Type B pancreatic cell (in vitro differentiated cells): Measurements from ENCODE around the gene DPYSL3. TPM values are rescaled to one million over a fixed set of nuclear protein-coding genes. Genes with fewer than 3 reads are reported as not detected.
A peak's percentile ranks its signal among the peaks of the same experiment; 100 is the strongest.
"Not testable (repeated sequence)": the region's sequence is repeated elsewhere in the genome, so short reads cannot be mapped to it uniquely, and the experiment has no call there.

Source experiments
- DNase-seq: peaks from one replicate; pipeline ENCODE4 v3.0.0; 2021; ENCODE audit warnings: mixed read lengths; ENCODE audit not compliant: unreplicated experiment; ENCODE audit errors: extremely low spot score
- H3K27ac Mint-ChIP-seq: 2 replicates; pipeline ENCODE4 v1.8.0; 2021; ENCODE audit warnings: mild to moderate bottlenecking, mixed read lengths
- H3K27me3 Mint-ChIP-seq: 2 replicates; pipeline ENCODE4 v1.8.0; 2021; ENCODE audit warnings: mixed read lengths
- H3K36me3 Mint-ChIP-seq: 2 replicates; pipeline ENCODE4 v1.8.0; 2021; ENCODE audit warnings: mixed read lengths
- H3K4me1 Mint-ChIP-seq: one replicate; pipeline ENCODE4 v1.8.0; 2021; ENCODE audit warnings: mixed read lengths; ENCODE audit not compliant: unreplicated experiment
- H3K4me3 Mint-ChIP-seq: 2 replicates; pipeline ENCODE4 v1.8.0; 2021; ENCODE audit warnings: mild to moderate bottlenecking, mixed read lengths
- H3K9me3 Mint-ChIP-seq: 2 replicates; pipeline ENCODE4 v1.8.0; 2021; ENCODE audit warnings: mixed read lengths
- CTCF ChIP-seq: fragments of 200-600 bp; sonication (generic); conservative IDR thresholded peaks from 2 replicates; pipeline ENCODE4 v1.5.0; 2021; ENCODE audit warnings: antibody characterized with exemption, mild to moderate bottlenecking
- total RNA-seq: library from RNA; stranded (reverse); gene quantifications from 2 replicates; pipeline ENCODE4 v1.2.1, GENCODE V29; 2021; ENCODE audit warnings: low replicate concordance

The DPYSL3 gene
- total RNA-seq, 1 donor from 2014 or later, result 36.0 TPM

- H3K4me1 Mint-ChIP-seq, result no peaks in the 10 kb centered on the region
- TF ChIP-seq CTCF, result peak; percentile 77
- no peak overlapping the region for H3K4me3 Mint-ChIP-seq
- no peaks in the 10 kb centered on the region for H3K9me3 Mint-ChIP-seq
- H3K27me3 Mint-ChIP-seq, result peaks cover 3% of the 10 kb centered on the region
- H3K27ac Mint-ChIP-seq, result no peak overlapping the region
- DNase-seq, result no peak
- no peaks in the 10 kb centered on the region for H3K36me3 Mint-ChIP-seq
These were observed 140.0 kb downstream of the DPYSL3 start for GRCh38 chr5:147369742-147370374.

DNA sequence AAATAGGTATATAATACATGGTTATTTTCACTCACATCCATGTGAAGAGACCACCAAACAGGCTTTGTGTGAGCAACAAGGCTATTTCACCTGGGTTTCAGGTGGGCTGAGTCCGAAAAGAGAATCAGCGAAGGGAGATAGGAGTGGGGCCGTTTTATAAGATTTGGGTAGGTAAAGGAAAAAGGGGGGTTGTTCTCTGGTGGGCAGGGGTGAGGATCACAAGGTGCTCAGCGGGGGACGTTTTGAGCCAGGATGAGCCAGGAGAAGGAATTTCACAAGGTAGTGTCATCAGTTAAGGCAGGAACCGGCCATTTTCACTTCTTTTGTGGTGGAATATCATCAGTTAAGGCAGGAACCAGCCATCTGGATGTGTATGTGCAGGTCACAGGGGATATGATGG, 142.5 kb downstream of the DPYSL3 start:
- not testable (repeated sequence) for DNase-seq, H3K4me1 Mint-ChIP-seq, H3K27ac Mint-ChIP-seq, H3K36me3 Mint-ChIP-seq, H3K9me3 Mint-ChIP-seq, H3K27me3 Mint-ChIP-seq, H3K4me3 Mint-ChIP-seq

DNA sequence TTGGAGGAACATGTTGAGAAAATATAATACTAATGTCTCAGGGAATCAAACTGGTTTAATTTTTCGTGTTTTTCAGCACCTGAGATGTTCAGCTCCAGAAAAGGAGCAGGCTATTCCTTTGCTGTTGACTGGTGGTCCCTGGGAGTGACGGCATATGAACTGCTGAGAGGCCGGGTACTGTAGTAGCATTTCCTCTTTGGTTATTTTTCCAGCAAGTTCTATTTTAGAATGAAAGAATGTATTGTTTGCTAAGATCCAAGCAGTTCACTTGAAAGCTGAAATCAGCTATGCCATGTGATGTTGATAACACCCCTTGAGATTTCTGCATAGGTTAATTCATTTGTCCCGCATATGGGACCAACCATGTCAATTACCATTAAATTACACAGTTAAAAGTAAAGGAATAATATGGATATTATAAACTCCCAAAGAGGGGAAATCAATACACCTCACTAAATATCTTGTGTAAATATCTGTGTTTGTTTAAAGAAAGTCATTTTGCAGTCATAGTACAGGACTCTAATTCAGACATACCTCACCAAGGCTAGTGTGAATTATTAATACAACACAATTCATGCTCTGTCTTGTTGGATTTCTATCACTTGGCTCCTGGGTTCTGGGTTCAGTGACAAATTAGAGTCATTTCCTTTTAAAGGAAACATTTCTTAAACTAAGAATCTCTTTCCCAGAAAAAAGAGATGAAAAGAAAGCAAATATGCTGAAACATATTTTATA, 148.3 kb downstream of the DPYSL3 start:
- no peak overlapping the region for H3K4me3 Mint-ChIP-seq
- H3K4me1 Mint-ChIP-seq, result peaks cover 10% of the 10 kb centered on the region
- peaks cover 7% of the 10 kb centered on the region for H3K27me3 Mint-ChIP-seq
- H3K9me3 Mint-ChIP-seq, result peaks cover 4% of the 10 kb centered on the region
- no peaks in the 10 kb centered on the region for H3K36me3 Mint-ChIP-seq
- no peak overlapping the region for H3K27ac Mint-ChIP-seq
- TF ChIP-seq CTCF, result no peak
- DNase-seq, result no peak

GRCh38 chr5:147360816-147361215, 149.1 kb downstream of the DPYSL3 start:
- Mint-ChIP-seq H3K36me3 (no peaks in the 10 kb centered on the region), H3K4me1 (peaks cover 10% of the 10 kb centered on the region), H3K27me3 (peaks cover 7% of the 10 kb centered on the region), H3K27ac (no peak overlapping the region), H3K9me3 (peaks cover 4% of the 10 kb centered on the region), H3K4me3 (no peak overlapping the region)
- TF ChIP-seq CTCF, result no peak
- no peak for DNase-seq

- Mint-ChIP-seq H3K4me1 (peaks cover 10% of the 10 kb centered on the region), H3K27ac (no peak overlapping the region), H3K27me3 (peaks cover 7% of the 10 kb centered on the region), H3K36me3 (no peaks in the 10 kb centered on the region), H3K9me3 (peaks cover 4% of the 10 kb centered on the region), H3K4me3 (no peak overlapping the region)
- TF ChIP-seq CTCF, result no peak
- no peak for DNase-seq
These were observed 150.3 kb downstream of the DPYSL3 start for GRCh38 chr5:147359581-147359980.

GRCh38 chr5:147359101-147359500, 150.8 kb downstream of the DPYSL3 start:
- H3K27ac Mint-ChIP-seq, result no peak overlapping the region
- H3K36me3 Mint-ChIP-seq, result no peaks in the 10 kb centered on the region
- H3K9me3 Mint-ChIP-seq, result peaks cover 2% of the 10 kb centered on the region
- H3K4me1 Mint-ChIP-seq, result peaks cover 10% of the 10 kb centered on the region
- no peak overlapping the region for H3K4me3 Mint-ChIP-seq
- H3K27me3 Mint-ChIP-seq, result peaks cover 7% of the 10 kb centered on the region
- DNase-seq, result no peak
- no peak for TF ChIP-seq CTCF
